NCI-H1105 treated with DMSO at 0.1 percent for 48 hours (cell line): ENCODE data around the gene ASPM.
A peak's percentile ranks its signal among the peaks of the same experiment; 100 is the strongest.

Source experiments
- DNase-seq: peaks from one replicate; lab custom pipeline; 2025; lab: John Stamatoyannopoulos, UW

ASPM gene

GRCh38 chr1:197146101-197147095 is at the start of gene ASPM:
Gene ASPM (minus strand): TSS chr1:197146669. CDS start chr1:197146437, 232 bp downstream.
- peak; percentile 98 for DNase-seq

- no peak for DNase-seq
Observed at GRCh38 chr1:197195100-197195499, 48.6 kb upstream of the ASPM start.

GRCh38 chr1:197184190-197184589 is 37.7 kb upstream of the ASPM start:
- no peak for DNase-seq

- no peak for DNase-seq
Observed at GRCh38 chr1:197183195-197183748, 36.8 kb upstream of the ASPM start.

GRCh38 chr1:197182716-197183115 is 36.2 kb upstream of the ASPM start:
- no peak for DNase-seq

- no peak for DNase-seq
Observed at GRCh38 chr1:197181982-197182381, 35.5 kb upstream of the ASPM start.

GRCh38 chr1:197180252-197180878 is 33.9 kb upstream of the ASPM start:
- peak; percentile 74 for DNase-seq

- no peak for DNase-seq
Observed at GRCh38 chr1:197178998-197179397, 32.5 kb upstream of the ASPM start.

- DNase-seq, result no peak
Observed at GRCh38 chr1:197174818-197175217, 28.3 kb upstream of the ASPM start.

GRCh38 chr1:197173571-197174507 is 27.4 kb upstream of the ASPM start:
- no peak for DNase-seq

GRCh38 chr1:197171531-197171930 is 25.1 kb upstream of the ASPM start:
- DNase-seq, result no peak

- no peak for DNase-seq
Observed at GRCh38 chr1:197170538-197170937, 24.1 kb upstream of the ASPM start.

- no peak for DNase-seq
Observed at GRCh38 chr1:197159461-197159860, 13.0 kb upstream of the ASPM start.

GRCh38 chr1:197156692-197157091 is 10.2 kb upstream of the ASPM start:
- DNase-seq, result no peak

- DNase-seq, result no peak
Observed at GRCh38 chr1:197152662-197153061, 6.2 kb upstream of the ASPM start.

GRCh38 chr1:197151185-197151584 is 4.7 kb upstream of the ASPM start:
- no peak for DNase-seq

GRCh38 chr1:197150336-197151005 is 4.0 kb upstream of the ASPM start:
- no peak for DNase-seq

GRCh38 chr1:197149340-197149739 is 2.9 kb upstream of the ASPM start:
- DNase-seq, result no peak

GRCh38 chr1:197145446-197146024 is 934 bp downstream of the ASPM start:
- DNase-seq, result no peak

- no peak for DNase-seq
Observed at GRCh38 chr1:197144570-197145325, 1.7 kb downstream of the ASPM start.
